ENCODE data around the gene IGFL1. TPM values are rescaled to one million over a fixed set of nuclear protein-coding genes. Genes with fewer than 3 reads are reported as not detected.
A peak's percentile ranks its signal among the peaks of the same experiment; 100 is the strongest.
"Not testable (repeated sequence)": the region's sequence is repeated elsewhere in the genome, so short reads cannot be mapped to it uniquely, and the experiment has no call there.

The IGFL1 gene
- total RNA-seq, 1 donor from 2014 or later, result not detected

GRCh38 chr19:46189971-46190888 lies 39.3 kb upstream of the IGFL1 start:
- no peak overlapping the region for H3K4me3 ChIP-seq (ENCODE audit: low read depth, low read length)
- TF ChIP-seq CTCF (conservative IDR thresholded peaks at IDR 0.05; ENCODE audit: low read depth, low read length), result peak; percentile 4
- no peak for DNase-seq (ENCODE audit: low read depth)

- TF ChIP-seq CTCF (conservative IDR thresholded peaks at IDR 0.05; ENCODE audit: low read depth, low read length), result no peak
- no peak overlapping the region for H3K4me3 ChIP-seq (ENCODE audit: low read depth, low read length)
- DNase-seq (ENCODE audit: low read depth), result no peak
These were observed 38.2 kb upstream of the IGFL1 start for GRCh38 chr19:46191356-46191755.

GRCh38 chr19:46191972-46192371 lies 37.6 kb upstream of the IGFL1 start:
- no peak overlapping the region for H3K4me3 ChIP-seq (ENCODE audit: low read depth, low read length)
- no peak for DNase-seq (ENCODE audit: low read depth)
- no peak for TF ChIP-seq CTCF (conservative IDR thresholded peaks at IDR 0.05; ENCODE audit: low read depth, low read length)

GRCh38 chr19:46192626-46192991 lies 36.9 kb upstream of the IGFL1 start:
- H3K4me3 ChIP-seq (ENCODE audit: low read depth, low read length); DNase-seq (ENCODE audit: low read depth): not testable (repeated sequence)

- no peak overlapping the region for H3K4me3 ChIP-seq (ENCODE audit: low read depth, low read length)
- DNase-seq (ENCODE audit: low read depth), result no peak
These were observed 36.4 kb upstream of the IGFL1 start for GRCh38 chr19:46192992-46193650.

GRCh38 chr19:46193678-46194077 lies 35.9 kb upstream of the IGFL1 start:
- no peak for TF ChIP-seq CTCF (conservative IDR thresholded peaks at IDR 0.05; ENCODE audit: low read depth, low read length)
- H3K4me3 ChIP-seq (ENCODE audit: low read depth, low read length), result no peak overlapping the region
- no peak for DNase-seq (ENCODE audit: low read depth)

More at GRCh38 chr19:46192992-46193650, 36.4 kb upstream of the IGFL1 start:
- no peak for TF ChIP-seq CTCF (conservative IDR thresholded peaks at IDR 0.05; ENCODE audit: low read depth, low read length)

- DNase-seq (ENCODE audit: low read depth), result no peak
- no peak for TF ChIP-seq CTCF (conservative IDR thresholded peaks at IDR 0.05; ENCODE audit: low read depth, low read length)
- H3K4me3 ChIP-seq (ENCODE audit: low read depth, low read length), result no peak overlapping the region
These were observed 34.4 kb upstream of the IGFL1 start for GRCh38 chr19:46195104-46195503.

- not testable (repeated sequence) for H3K4me3 ChIP-seq (ENCODE audit: low read depth, low read length); DNase-seq (ENCODE audit: low read depth)
These were observed 33.6 kb upstream of the IGFL1 start for GRCh38 chr19:46195919-46196318.

Measured in epithelial cell of proximal tubule (primary cell).